OCI-LY7 (cell line): ENCODE measurements around the gene OXCT1.

Source experiments
- EZH2phosphoT487 ChIP-seq: fragments of 200-600 bp; sonication (generic); IDR thresholded peaks from 2 replicates; pipeline ENCODE4 v1.6.1; 2018; ENCODE audit warnings: low read depth, borderline replicate concordance, mild to moderate bottlenecking, mixed run types, antibody characterized with exemption, low read length, moderate library complexity, mixed read lengths
- TF ChIP-seq, protein P1 (sequence below): fragments of 200-600 bp; sonication (generic); conservative IDR thresholded peaks from 2 replicates; pipeline ENCODE4 v1.5.1; 2014; ENCODE audit warnings: mild to moderate bottlenecking, antibody characterized with exemption, low read length, moderate library complexity, mixed read lengths

DNA sequence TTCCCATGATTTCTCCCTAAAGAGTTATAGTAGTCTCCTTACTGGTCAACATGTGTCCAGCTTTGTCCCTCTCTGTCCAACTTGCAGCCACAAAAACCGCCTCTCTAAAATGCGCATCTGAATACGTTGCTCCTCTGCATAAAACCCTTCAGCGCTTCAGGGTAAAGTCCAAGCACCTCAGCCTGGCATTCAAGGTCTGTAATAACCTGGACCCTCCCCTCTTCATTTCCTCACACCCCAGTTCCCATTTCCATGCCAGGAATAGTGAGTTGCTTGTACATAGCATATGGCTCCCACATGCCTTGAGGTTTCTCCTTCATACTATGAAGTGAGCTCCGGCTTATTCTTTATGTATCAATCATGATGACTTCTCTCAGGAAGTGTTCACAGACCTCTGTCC is 101.5 kb downstream of the OXCT1 start:
- TF ChIP-seq, protein P1, sequence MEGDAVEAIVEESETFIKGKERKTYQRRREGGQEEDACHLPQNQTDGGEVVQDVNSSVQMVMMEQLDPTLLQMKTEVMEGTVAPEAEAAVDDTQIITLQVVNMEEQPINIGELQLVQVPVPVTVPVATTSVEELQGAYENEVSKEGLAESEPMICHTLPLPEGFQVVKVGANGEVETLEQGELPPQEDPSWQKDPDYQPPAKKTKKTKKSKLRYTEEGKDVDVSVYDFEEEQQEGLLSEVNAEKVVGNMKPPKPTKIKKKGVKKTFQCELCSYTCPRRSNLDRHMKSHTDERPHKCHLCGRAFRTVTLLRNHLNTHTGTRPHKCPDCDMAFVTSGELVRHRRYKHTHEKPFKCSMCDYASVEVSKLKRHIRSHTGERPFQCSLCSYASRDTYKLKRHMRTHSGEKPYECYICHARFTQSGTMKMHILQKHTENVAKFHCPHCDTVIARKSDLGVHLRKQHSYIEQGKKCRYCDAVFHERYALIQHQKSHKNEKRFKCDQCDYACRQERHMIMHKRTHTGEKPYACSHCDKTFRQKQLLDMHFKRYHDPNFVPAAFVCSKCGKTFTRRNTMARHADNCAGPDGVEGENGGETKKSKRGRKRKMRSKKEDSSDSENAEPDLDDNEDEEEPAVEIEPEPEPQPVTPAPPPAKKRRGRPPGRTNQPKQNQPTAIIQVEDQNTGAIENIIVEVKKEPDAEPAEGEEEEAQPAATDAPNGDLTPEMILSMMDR = no peak
- no peak for TF ChIP-seq EZH2phosphoT487
